SH-SY5Y (cell line): ENCODE data around the gene DCP1A.

Experiments
- GATA2 ChIP-seq: IDR thresholded peaks from 2 replicates; pipeline ENCODE4 v1.6.1; 2011; ENCODE audit warnings: mild to moderate bottlenecking, low read depth, low read length
- GATA3 ChIP-seq: IDR thresholded peaks from 2 replicates; pipeline ENCODE4 v1.6.1; 2011; ENCODE audit warnings: low read depth, mild to moderate bottlenecking, low read length, moderate library complexity

- TF ChIP-seq GATA3 = no peak
- peak; percentile 27; the same call in 1 of the 2 replicates for TF ChIP-seq GATA2
Measured at GRCh38 chr3:53347261-53348064, at the start of gene DCP1A.
